PC-3 (cell line): ENCODE data around the gene ACSM6. TPM values are rescaled to one million over a fixed set of nuclear protein-coding genes. Genes with fewer than 3 reads are reported as not detected.

Source experiments
- ATAC-seq: fragments of 200-7000 bp; cut with Tn5 transposase; 2 replicates; pipeline ENCODE4 v1.9.1; 2020; ENCODE audit warnings: mild to moderate bottlenecking, moderate library complexity
- BruUV-seq: library from RNA; stranded (reverse); fragments of 400-500 nt; replicated peaks from 2 replicates; lab custom pipeline; 2021; lab: Mats Ljungman, UMichigan
- CTCF ChIA-PET: fragments of 300-600 bp; sonication (Branson Sonifier 250); formaldehyde crosslinking; loops from one replicate; lab custom pipeline; 2022; ENCODE audit warnings: antibody characterized with exemption; lab: Charles Lee
- POLR2A ChIA-PET: fragments of 300-600 bp; sonication (Branson Sonifier 250); formaldehyde crosslinking; loops from one replicate; lab custom pipeline; 2022; ENCODE audit warnings: antibody characterized with exemption; ENCODE audit not compliant: unreplicated experiment; lab: Charles Lee
- DNase-seq: peaks from one replicate; pipeline ENCODE4 v3.0.0-alpha.2; 2015
- H2AFZ ChIP-seq: fragments of 300-600 bp; sonication (generic); 2 replicates; pipeline ENCODE4 v1.6.0; 2016; ENCODE audit warnings: antibody characterized with exemption, low read length
- H3F3A ChIP-seq: fragments of 300-600 bp; sonication (generic); one replicate; pipeline ENCODE4 v1.6.0; 2017; ENCODE audit warnings: antibody characterized with exemption, low read length, control low read depth, mild to moderate bottlenecking; ENCODE audit not compliant: unreplicated experiment
- H3K27ac ChIP-seq: fragments of 300-600 bp; sonication (generic); 2 replicates; pipeline ENCODE4 v1.5.1; 2016; ENCODE audit warnings: mild to moderate bottlenecking, low read length
- H3K27me3 ChIP-seq: fragments of 300-600 bp; sonication (generic); 2 replicates; pipeline ENCODE4 v1.6.1; 2016; ENCODE audit warnings: low read length, mixed read lengths
- H3K36me3 ChIP-seq: fragments of 300-600 bp; sonication (generic); 2 replicates; pipeline ENCODE4 v1.6.1; 2016; ENCODE audit warnings: low read depth, mixed run types, low read length, mixed read lengths
- H3K4me1 ChIP-seq: fragments of 300-600 bp; sonication (generic); 2 replicates; pipeline ENCODE4 v1.5.1; 2016; ENCODE audit warnings: low read length; ENCODE audit not compliant: insufficient read depth
- H3K4me2 ChIP-seq: fragments of 300-600 bp; sonication (generic); 2 replicates; pipeline ENCODE4 v1.6.0; 2016; ENCODE audit warnings: low read length
- H3K4me3 ChIP-seq: fragments of 300-600 bp; sonication (generic); 2 replicates; pipeline ENCODE4 v1.5.1; 2016; ENCODE audit warnings: mild to moderate bottlenecking, low read length, mixed read lengths
- H3K79me2 ChIP-seq: fragments of 300-600 bp; sonication (generic); 2 replicates; pipeline ENCODE4 v1.6.1; 2017; ENCODE audit warnings: low read length, mixed read lengths
- H3K9ac ChIP-seq: fragments of 300-600 bp; sonication (generic); 2 replicates; pipeline ENCODE4 v1.6.0; 2016; ENCODE audit warnings: mild to moderate bottlenecking, low read length
- H3K9me2 ChIP-seq: fragments of 300-600 bp; sonication (generic); replicated peaks from 2 replicates; pipeline ENCODE4 v1.6.1; 2016; ENCODE audit warnings: mixed run types, low read length, mixed read lengths
- H3K9me3 ChIP-seq: fragments of 300-600 bp; sonication (generic); 2 replicates; pipeline ENCODE4 v1.6.1; 2016; ENCODE audit warnings: low read length, mixed read lengths
- H4K20me1 ChIP-seq: fragments of 300-600 bp; sonication (generic); 2 replicates; pipeline ENCODE4 v1.6.1; 2016; ENCODE audit warnings: low read length, mixed read lengths
- CTCF ChIP-seq: fragments of 300-600 bp; sonication (generic); conservative IDR thresholded peaks from 2 replicates; pipeline ENCODE4 v1.5.1; 2017; ENCODE audit warnings: antibody characterized with exemption, low read depth, mild to moderate bottlenecking, low read length
- EZH2 ChIP-seq: fragments of 300-600 bp; sonication (generic); IDR thresholded peaks from one replicate; pipeline ENCODE4 v1.6.1; 2017; ENCODE audit warnings: antibody characterized with exemption, mild to moderate bottlenecking, low read length; ENCODE audit not compliant: unreplicated experiment
- EZH2phosphoT487 ChIP-seq: fragments of 300-600 bp; sonication (generic); IDR thresholded peaks from 2 replicates; pipeline ENCODE4 v1.6.1; 2018; ENCODE audit warnings: mild to moderate bottlenecking, antibody characterized with exemption, low read length, borderline replicate concordance
- intact Hi-C: fragments of 100-400 bp; cut with micrococcal nuclease; formaldehyde crosslinking; loops from 2 replicates; pipeline ENCODE4 v1.9.0; 2023
- total RNA-seq: library from RNA; depleted of rRNA; stranded (reverse); fragments of >200 nt; gene quantifications from 2 replicates; pipeline ENCODE4 v1.2.3, GENCODE V29; 2014

Gene ACSM6
- total RNA-seq, 1 experiment from 2014 or later = not detected

DNA sequence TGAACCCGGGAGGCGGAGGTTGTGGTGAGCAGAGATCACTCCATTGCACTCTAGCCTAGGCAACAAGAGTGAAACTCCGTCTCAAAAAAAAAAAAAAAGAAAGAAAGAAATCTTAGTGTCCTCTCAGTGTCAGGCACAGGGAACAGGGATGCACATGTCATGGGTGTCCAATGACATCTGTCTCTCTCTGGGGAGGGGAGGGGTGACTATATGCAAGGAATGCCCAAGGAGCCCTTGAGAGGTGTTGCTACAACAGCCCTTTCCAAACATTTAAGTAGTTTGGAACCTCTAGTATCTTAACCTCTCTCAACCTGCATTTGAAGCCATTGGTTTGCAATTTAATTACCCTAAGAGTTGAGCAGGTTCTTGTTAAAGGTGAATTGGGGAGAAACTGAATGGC is 67.9 kb downstream of the ACSM6 start:
- no TSS peak for BruUV-seq
- TF ChIP-seq EZH2phosphoT487 (no peak), CTCF (no peak), EZH2 (no peak)
- Histone ChIP-seq H3K4me3 (no peak overlapping the region), H3K79me2 (0 out of 2 replicates have a peak, but pooled peaks cover 12% of the 10 kb centered on the region), H3K9me2 (no peaks in the 10 kb centered on the region), H3K9me3 (no peaks in the 10 kb centered on the region), H3K4me1 (peaks cover 24% of the 10 kb centered on the region), H3K27me3 (no peaks in the 10 kb centered on the region), H3K4me2 (no peak overlapping the region), H3K36me3 (peaks cover 25% of the 10 kb centered on the region), H2AFZ (no peak overlapping the region), H3F3A (no peaks in the 10 kb centered on the region), H3K9ac (no peak overlapping the region), H4K20me1 (no peaks in the 10 kb centered on the region), H3K27ac (no peak overlapping the region)
- POLR2A ChIA-PET = no interaction called here
- intact Hi-C loops = no loop called here
- ATAC-seq (no peak), DNase-seq (no peak)
- CTCF ChIA-PET = no interaction called here

- H3K4me2 ChIP-seq = no peak overlapping the region
- no peak for ATAC-seq
- H4K20me1 ChIP-seq = no peaks in the 10 kb centered on the region
- POLR2A ChIA-PET = no interaction called here
- no peak overlapping the region for H3K9ac ChIP-seq
- CTCF ChIA-PET = no interaction called here
- no peak overlapping the region for H3K27ac ChIP-seq
- TF ChIP-seq CTCF = no peak
- TF ChIP-seq EZH2 = no peak
- no peak for TF ChIP-seq EZH2phosphoT487
- H3K36me3 ChIP-seq = peaks cover 26% of the 10 kb centered on the region
- H3K27me3 ChIP-seq = no peaks in the 10 kb centered on the region
- no peaks in the 10 kb centered on the region for H3K9me3 ChIP-seq
- H3K79me2 ChIP-seq = 0 out of 2 replicates have a peak, but pooled peaks cover 12% of the 10 kb centered on the region
- no peak for DNase-seq
- intact Hi-C loops = no loop called here
- BruUV-seq = no TSS peak
- no peak overlapping the region for H2AFZ ChIP-seq
- H3K4me3 ChIP-seq = no peak overlapping the region
- no peaks in the 10 kb centered on the region for H3K9me2 ChIP-seq
- peaks cover 3% of the 10 kb centered on the region for H3F3A ChIP-seq
- peaks cover 34% of the 10 kb centered on the region for H3K4me1 ChIP-seq
These were observed 68.9 kb downstream of the ACSM6 start for GRCh38 chr10:95262763-95263518.

DNA sequence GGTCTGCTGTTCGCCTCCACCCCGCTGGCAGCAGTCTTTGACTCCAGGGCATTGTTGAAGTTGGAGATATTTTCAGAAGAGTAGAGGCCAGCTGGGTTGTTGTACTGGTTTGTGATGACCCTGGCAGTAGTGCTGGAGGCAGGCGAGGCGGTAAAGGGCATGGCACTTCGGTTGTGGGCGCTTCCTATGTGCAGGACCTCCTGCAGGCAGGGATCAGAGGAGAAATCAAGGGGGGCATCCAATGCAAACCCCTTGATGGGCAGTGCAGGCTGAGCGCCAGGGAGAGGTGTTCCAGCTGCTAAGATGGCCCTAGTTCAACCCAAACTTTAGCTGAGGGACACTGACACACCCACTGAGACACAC is 69.8 kb downstream of the ACSM6 start:
- Histone ChIP-seq H3K27me3 (no peaks in the 10 kb centered on the region), H4K20me1 (no peaks in the 10 kb centered on the region), H3K9ac (no peak overlapping the region), H3F3A (peaks cover 3% of the 10 kb centered on the region), H3K9me3 (no peaks in the 10 kb centered on the region), H2AFZ (no peak overlapping the region), H3K4me3 (no peak overlapping the region), H3K36me3 (peaks cover 23% of the 10 kb centered on the region), H3K4me1 (peaks cover 34% of the 10 kb centered on the region), H3K9me2 (no peaks in the 10 kb centered on the region), H3K4me2 (no peak overlapping the region), H3K79me2 (0 out of 2 replicates have a peak, but pooled peaks cover 12% of the 10 kb centered on the region), H3K27ac (no peak overlapping the region)
- DNase-seq (no peak), ATAC-seq (no peak)
- BruUV-seq = no TSS peak
- ChIA-PET POLR2A (no interaction called here), CTCF (no interaction called here)
- TF ChIP-seq EZH2phosphoT487 (no peak), EZH2 (no peak), CTCF (no peak)
- intact Hi-C loops = no loop called here
